Upper lobe of left lung (tissue), 4 donors: ENCODE results near the gene CYGB.
A peak's percentile ranks its signal among the peaks of the same experiment; 100 is the strongest.

Source experiments
- CTCF ChIP-seq, 6 experiments: fragments of 450-650 bp in 4 of 6; fragments of 200-600 bp in 2 of 6; sonication (generic) in 2 of 6; IDR thresholded peaks; one replicate each; pipeline ENCODE4 v1.5.1; 2016 to 2019; ENCODE audit warnings: antibody characterized with exemption in 6 of 6
- POLR2A ChIP-seq, 4 donors: fragments of 450-650 bp; IDR thresholded peaks; one replicate each; pipeline ENCODE4 v1.5.1; 2016 to 2017; ENCODE audit warnings: antibody characterized with exemption in 4 of 4, mild to moderate bottlenecking in 2 of 4

GRCh38 chr17:76480632-76481031 lies 56.9 kb downstream of the CYGB start:
- TF ChIP-seq CTCF (IDR thresholded peaks at IDR 0.05), result no peak
- peak in 1 of 4 donors; percentile 10 for TF ChIP-seq POLR2A (IDR thresholded peaks at IDR 0.05)
